NCI-H2227 (cell line): ENCODE measurements around the gene ZNF407.

ENCODE experiments used
- DNase-seq: peaks from one replicate; lab custom pipeline; 2025; ENCODE audit not compliant: unreplicated experiment; lab: John Stamatoyannopoulos, UW

The ZNF407 gene

DNA sequence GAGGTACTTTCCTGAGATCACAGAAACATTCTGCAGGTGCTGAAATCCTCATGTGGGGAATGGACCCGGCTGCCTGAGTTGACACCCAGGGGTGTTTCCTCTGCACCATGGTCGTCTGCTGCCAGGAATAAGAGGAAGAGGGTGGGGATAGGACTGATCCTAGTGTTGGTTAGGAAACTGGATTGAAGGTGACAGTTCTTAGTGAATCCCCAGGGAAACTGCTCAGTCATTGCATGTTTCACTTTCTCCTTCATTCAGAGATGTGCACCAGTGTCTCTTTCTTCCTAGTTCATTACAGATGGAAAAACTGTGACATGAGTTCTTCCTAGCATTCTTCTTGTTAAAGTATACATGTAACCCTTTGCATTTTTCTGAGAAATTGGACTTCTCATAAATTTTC is 317.0 kb downstream of the ZNF407 start:
- DNase-seq, result no peak

DNA sequence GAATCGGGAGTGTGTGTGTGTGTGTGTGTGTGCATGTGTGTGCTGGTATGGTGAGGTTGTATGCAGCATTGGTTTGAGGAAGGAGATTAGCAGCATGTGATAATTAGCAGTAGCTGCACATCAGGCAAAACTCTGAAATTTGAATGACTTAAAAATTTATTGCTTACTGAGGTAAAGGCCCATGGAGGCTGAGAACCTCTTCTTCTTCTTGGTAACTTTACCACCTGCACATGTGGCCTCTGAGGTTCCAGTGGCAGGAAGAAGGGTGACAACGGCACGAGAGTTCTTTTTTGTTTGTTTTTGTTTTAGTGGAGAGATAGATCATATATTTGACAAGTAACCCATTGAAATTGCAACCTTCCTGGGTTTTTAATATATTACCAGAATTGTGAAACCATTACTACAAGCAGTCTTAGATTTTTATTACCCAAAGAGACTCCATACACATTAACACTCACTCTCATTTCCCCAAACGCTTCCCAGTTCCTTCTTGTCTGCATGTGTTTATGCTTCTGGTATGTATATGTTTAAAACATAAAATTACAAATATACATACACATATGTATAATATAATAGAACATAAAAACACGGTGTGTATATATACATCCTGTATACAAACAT is 319.2 kb downstream of the ZNF407 start:
- no peak for DNase-seq

DNA sequence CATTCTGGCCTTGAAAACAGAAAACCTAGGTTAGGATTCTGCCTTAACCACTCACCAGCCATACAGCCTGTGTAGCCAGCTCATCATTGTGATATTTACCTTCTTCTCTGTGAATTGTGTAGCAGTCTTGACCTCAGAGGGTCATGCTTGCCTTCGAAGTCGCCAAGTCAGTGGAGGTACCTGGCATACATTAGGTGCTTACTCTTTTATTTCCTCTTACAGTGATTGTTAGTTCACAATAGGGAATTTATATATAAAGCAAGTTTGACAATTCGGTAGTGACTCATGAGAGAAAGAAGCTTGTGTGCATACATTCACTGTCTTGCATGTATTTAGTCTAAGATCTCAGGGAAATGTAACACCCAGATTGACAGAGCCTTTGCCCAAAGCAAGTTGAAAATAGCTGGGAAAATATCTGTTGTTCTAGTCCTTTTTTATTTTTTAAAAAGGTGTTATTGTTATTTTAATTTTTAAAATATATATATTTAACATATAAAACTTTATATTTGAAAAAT is 320.7 kb downstream of the ZNF407 start:
- no peak for DNase-seq

DNA sequence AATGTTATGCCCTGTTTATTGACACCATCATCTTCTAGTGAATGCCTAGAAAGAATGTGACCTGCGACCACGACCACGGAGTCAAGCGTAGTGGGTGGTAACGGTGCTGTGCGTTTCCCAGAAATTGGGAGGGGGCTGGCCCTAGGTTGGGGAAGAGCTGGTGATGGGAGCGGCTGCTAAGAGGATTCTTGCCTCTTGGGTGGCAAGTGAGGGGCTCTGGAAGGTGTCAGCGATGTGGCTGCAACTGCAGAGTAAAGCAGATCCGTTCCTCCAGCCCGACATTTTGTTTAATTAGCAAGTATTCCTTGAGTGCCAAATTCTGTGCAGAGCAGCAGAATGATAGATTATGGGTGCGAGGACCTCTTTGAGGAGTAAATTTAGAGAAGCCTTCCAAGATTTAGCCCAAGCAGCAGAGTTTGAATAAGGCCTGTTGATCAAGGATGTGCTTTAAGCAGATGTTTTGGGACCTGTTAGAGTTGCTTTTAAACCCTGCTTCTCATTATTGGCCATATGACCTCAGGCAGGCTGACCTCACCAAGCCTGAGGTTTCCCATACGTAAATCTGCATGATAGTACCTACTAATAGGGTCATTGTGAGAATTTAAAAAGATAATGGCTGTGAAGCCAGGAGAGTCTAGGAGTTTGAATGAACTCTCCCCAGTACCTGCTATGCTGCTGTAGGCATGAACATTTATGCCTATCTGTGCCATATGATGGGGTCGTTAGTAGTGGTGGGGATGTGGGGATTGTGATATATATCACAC is 323.6 kb downstream of the ZNF407 start:
- DNase-seq, result no peak

DNA sequence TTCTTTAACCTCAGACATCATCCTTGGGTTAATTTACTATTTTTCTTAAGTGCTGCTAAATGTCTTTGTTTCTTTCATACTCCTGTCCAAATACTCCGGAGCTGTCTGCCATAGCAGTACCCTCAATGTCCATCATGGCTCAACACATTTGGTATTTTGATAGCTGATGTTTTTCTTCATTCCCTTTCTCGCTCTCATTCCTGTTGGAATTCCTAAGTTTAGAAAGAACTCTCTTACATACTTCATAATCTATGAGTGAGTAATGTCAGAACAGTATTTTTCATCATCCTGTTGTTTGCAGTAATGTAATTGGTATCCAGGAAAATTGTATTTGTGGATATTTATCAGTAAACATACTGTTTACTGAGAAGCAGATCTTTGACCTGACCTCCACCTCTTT is 328.4 kb downstream of the ZNF407 start:
- no peak for DNase-seq

DNA sequence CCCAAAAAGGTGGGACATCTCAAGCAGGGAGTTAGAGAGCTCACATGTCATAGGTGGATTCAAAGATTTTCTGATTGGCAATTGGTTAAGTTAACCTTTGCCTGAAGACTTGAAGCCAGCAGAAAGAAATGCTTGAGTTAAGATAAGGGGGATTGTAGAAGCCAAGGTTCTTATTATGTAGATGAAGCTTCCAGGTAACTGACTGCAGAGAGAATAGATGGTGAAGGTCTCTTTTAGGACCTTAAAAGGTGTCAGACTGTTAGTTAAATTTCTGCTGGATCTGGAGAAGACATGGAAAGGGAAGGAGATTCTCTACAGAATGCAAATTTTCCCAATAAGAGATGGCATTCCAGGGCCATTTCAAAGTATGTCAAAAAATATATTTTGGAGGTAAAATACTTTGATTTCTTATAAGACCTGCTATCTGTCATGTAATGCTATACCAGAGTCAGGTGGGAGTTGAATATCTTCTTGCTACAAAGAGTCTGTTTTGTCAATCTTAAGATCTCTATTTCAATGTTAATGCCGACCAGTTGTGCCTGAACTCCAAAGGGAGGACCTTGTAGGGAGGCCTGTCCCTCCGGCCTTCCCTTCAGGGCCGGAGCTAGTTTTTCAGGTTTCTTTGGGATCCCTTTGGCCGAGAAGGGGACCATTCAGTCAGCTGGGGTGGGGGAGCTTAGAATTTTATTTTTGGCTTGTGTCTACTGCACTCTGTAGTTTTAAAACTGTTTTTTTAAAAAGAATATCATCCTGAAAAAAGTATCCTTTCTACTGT is 330.7 kb downstream of the ZNF407 start:
- no peak for DNase-seq

DNA sequence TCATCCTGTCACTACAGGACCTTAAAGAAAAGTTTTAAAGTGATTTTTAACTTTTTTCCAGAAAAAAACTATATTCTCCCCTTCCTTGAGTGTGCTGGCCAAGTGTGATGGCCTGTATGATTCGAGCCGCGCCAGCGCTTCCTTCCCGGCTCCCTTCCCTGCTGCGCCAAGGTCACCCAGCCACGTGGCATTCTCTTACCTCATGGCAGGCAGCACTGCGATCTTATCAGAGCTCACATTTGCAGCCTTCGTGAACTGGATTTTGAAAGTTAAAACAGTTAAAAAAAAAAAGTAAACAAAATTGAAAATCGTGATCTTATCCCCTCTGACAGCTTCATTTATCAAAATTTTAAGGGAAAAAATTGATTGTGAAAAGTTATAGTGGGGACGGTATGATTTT is 331.4 kb downstream of the ZNF407 start:
- DNase-seq, result no peak

DNA sequence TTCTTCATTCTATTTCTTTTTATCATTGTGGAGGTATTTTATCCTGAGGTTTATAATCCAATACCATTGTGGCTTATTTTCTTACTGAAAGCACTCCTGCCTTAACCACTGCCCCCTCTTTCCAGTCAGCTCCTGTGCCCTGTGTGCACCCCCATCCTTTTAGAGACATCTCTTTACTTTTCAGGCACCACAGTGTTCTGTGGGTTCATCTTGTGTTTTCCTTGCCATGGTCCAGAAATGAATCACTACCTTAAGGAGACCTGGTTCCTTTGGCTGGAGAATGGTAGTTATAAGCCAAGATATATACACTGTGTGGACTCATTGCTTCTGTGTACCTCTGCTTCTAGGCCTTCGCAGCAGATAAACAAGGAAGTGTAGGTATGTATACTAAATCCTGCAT is 332.9 kb downstream of the ZNF407 start:
- DNase-seq, result no peak

DNA sequence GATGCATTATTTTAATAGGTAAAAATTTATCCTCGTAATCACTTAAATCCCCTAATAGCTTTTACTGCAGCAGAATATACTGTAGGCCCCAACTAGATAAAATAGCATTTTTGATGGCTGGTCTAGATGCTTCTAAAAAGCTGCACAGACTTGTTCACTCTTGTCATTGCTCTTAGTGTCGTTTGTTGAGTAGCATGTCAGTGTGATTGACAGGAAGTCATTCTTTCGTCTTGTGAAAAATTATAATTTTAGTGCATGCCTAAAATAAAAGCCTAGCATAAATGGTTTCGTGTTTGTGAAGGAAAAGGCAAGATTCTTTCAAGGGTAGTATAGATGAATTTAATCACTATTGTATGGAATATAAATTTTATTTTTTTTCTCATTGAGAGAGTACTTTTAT is 336.3 kb downstream of the ZNF407 start:
- no peak for DNase-seq

DNA sequence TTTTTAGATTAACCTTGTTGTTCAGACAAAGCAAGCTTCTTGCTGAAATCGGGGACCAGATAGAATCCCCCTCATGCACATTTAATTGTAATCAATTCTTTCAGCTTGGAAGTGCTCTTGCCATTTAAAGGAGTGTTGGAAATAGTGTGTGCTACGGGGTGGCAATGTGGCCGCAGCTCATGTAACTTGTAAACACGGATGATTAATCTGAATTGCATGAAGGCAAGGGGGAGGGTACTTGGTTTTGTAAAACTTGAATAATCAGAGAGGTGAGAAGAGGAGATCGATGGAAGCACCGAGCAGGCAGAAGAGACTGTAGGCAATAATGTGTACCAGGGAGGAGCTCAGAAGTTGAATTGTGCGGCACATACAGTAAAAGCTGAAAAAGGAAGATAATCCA is 337.8 kb downstream of the ZNF407 start:
- no peak for DNase-seq

DNA sequence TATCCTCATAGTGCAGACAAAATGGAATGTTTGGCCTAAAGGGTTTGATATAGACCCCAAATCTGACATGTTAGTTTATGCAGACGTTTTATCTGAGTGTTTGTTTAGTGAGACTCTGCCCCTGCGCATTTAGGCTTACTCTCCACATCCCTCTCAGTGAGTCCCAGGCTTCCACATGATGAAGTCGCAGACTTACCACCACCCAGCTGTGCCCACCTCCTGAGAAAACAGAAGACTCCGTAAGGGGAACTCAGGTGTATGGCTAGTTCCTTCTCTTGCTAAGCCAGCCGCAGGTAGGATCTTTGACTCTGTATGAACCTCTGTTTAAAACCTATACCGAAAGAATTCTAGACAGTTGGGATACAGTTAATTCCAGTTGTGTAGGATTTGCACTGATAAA is 338.7 kb downstream of the ZNF407 start:
- DNase-seq, result no peak

DNA sequence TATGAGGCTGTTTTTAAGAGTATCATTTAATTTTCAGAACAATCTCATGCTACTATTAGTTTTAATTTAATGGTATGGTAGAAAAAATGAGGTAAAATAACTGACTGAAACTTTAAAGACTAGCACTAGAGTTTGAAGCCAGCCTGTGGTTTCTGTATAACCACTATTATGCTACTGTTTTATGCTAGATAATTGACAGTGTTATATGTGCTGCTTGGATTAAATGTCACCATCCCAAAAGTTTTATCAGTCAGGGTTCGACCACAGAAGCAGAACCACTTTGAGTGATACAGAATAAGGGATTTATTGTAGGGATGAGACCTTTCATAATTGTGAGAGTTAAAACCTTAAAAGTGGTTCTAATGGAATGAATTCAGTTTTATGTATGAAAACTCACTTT is 339.6 kb downstream of the ZNF407 start:
- no peak for DNase-seq

DNA sequence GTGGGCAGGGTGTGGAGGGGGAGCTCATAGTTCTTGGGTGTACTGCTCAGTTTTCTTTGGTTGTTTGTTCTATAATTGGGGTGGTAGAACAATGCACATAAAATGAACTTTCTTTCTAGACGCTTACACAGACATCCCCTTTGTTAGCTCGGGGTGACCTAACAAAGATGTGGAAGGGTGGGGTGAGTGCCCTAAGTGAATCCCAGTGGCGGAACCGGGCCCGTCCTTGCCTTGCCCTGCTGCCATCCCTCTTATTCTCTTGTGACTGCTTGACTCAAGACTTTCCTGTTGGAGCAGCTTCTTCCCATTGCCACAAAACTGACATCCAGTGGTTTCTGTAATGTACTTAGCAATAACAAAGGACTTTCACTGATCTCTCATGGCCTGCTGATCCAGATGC is 343.2 kb downstream of the ZNF407 start:
- DNase-seq, result no peak

DNA sequence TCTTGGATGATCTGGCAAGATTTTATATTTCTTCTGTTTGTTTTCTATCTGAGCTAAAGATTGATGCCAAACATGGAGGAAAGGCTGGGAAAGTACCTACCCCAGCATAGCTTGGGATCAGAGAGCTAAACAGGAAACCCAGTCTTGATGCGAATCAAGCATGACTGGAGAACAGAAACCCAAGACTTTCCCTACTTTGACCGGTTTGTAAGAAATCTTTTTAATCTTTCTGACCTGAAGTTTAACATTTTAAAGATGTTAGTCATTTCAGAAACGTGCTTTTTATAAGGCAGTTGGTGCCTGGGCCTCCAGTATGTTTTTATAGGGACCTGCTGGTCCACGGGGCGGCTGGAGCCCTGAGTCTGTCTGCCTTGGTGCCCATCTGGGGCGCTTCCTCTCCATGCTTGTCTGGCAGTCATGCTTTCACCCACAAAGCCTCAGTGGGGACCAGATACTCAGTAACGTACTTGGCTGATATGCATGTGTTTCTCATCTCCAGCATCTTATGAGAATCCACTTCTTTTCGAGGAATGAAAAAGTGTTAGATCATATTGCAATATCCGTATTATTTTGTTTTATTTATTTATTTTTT is 344.7 kb downstream of the ZNF407 start:
- DNase-seq, result no peak

DNA sequence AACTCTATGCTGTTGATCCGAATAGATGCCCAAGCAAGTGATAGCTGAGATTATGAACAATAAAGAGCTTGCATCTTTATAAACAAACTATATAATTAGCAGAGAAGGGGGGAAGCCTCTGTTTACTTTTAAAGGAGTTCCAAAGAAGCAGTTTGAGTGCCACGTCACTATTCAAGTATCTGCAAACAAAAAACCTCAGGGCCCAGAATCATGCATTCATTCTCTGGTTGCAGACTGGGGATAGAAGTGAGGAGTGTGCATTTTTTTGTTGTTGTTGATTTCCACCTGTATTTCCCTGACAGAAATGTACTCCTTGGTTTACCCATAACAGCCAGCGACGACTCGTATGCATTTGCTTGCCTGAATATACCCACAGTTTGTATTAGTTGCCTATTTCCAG is 347.0 kb downstream of the ZNF407 start:
- no peak for DNase-seq

DNA sequence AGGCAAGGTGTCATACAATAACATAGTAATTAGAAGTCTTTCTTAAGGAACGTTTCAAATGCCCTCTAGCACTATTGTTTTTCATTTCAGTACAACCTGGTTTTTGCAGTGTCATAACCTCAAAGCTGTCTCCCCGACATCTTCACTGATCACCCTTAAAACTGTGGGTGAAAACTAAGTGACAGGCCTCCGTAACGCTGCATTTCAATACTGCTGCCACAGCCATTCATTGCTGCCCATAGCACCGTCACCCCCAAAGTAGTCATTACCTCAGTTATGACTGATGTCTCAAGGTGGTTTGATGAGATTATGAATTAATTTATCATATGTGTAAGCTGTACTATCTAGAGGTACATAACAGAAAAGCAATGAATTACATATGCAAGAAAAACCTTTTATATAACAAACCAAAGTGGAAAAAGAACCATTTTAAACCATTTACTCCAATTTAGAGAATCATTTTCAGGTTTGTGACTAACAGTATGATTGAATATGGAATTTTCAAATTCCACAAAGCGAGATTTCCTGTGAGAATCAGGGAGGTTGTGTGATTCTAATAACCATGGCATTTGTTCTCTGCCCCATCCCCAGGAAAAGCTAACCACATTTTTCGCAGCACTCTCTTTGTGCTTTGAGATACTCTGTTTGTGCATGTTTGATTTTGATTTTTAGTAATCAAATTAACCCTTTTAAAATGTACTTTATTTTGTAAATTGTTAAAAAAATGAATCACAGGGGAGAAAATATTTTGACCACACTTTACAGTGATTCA is 348.3 kb downstream of the ZNF407 start:
- no peak for DNase-seq

DNA sequence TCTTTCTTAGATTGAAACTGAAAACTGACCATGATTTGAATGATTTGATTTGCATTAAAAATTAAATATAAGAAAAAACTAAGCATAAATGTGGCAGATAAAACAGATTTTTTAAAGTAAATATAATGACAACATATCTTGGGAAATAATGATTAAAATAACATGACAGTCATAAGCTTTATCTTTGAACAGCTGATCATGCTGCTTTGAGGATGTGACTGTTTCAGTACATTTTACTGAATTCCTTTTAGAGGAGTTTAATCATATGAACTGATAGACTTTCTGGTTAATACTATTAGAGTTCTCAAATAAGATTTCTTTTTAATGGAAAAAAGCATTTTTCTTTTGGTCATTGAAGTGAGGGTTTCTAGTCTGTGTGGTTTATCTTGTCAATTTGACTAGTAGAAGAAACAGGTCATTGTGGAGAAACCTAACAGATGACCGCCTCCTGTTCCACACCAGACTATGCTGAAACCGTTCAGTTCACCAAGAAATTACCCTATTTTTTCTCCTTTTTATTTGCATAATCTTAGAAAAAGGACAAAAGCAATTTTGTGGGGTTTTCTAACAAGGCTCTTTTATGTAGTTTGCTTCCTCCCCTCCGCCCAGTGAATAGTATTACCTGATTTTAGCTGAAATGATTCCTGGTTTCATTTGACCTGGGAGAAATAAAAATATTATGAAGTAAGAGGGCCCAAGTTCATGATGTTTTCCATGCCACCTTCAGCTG is 349.1 kb downstream of the ZNF407 start:
- no peak for DNase-seq

DNA sequence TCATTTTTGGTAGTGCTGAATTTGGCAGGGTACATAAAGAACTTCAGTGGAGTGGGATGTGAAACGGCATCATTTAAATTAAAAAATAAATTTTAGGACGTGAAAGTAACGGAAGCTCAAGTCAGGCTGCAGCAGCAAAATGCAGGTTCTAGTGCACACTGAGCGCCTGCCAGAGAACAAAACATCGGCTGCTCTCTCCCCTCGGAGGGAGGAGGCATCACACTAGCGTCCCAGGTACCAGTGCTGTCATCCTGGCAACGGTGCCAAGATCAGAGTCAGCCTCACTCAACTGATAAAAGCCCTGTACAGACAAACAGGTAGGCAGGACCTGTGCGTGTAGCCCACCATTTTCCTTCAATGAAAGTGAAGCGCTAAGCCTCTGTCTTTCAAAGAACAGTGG is 349.7 kb downstream of the ZNF407 start:
- DNase-seq, result no peak

DNA sequence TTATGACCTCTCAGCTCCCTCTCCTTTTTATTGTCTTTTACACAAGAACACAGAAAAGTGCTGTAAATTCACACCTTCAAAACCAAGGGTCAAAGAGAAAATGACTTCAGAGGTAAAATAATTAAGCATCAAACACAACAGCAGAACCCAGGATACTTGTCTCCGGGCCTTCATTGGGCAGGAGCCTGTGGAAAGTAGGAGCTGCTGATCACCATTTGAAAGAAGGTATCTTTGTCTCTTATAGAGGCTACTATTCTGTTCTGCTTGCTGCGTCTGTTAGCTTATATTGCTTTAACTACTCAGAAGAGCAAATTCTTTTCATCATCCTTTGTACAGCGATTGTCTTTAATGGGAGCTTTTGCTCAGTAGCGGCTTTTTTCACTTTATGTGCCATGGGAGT is 350.2 kb downstream of the ZNF407 start:
- DNase-seq, result no peak

DNA sequence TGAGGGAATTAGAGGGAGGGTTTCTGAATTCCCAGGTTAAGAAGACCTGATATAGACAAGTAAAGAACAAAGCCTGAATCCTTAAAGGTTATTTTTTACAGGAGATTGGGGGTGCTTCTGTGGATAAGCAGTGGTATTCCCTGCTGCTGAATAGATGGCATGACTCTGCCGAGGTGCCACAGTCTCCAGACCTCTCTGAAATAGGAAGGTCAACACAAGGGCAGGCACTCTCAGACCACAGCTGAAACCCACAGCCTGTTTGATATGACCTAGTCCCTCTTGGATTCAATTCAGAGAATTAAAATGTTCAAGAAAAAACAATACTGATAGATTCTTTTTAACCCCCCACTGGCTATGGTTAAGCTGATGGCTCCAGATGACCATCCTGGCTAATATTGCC is 351.9 kb downstream of the ZNF407 start:
- no peak for DNase-seq
